Measurements from ENCODE around the gene FBXW5. TPM values are rescaled to one million over a fixed set of nuclear protein-coding genes. Genes with fewer than 3 reads are reported as not detected.

FBXW5 gene
- total and polyA plus RNA-seq, 2 donors (not counting 3 experiments of a cell fraction or from before 2014, with no cell fraction given): 97.3 to 151 TPM

DNA sequence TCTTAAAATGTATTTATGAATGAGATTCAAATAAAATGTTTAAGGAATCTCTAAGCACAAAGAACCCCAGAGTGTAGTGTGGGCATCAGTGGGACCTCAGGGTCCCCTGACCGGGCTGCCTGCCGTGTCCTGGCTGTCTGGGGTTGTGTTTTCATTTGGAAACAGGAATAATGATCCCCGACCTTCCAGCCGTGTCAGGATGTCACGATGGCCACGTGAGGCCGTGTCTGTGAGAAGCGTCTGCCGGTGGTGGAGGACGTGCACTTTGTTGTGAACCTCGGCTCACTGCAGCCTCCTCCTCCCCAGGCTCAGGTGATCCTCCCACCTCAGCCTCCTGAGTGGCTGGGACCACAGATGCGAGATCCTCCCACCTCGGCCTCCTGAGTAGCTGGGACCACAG lies 53.9 kb downstream of the FBXW5 start:
- Histone ChIP-seq H3K4me1 (ENCODE audit: control insufficient read depth, extremely low read depth, insufficient read depth, low read length) (peaks cover 7% of the 10 kb centered on the region), H3K27me3 (ENCODE audit: control insufficient read depth in 2 of 2, insufficient read depth in 2 of 2, low read length in 2 of 2) (no peaks in the 10 kb centered on the region), H2AFZ (ENCODE audit: low read depth, low read length) (no peak overlapping the region), H3K9me3 (replicated peaks; ENCODE audit: control insufficient read depth, insufficient read depth, low read length) (no peaks in the 10 kb centered on the region), H4K20me1 (replicated peaks; ENCODE audit: control insufficient read depth, extremely low read depth, insufficient read depth, low read length) (no peaks in the 10 kb centered on the region), H3K9ac (replicated peaks; ENCODE audit: extremely low read depth, insufficient read depth, low read length) (no peak overlapping the region), H3K4me3 (replicated peaks in 1 of 3; ENCODE audit: insufficient read depth in 1 of 3, low read depth in 1 of 3, low read length in 3 of 3) (no peak overlapping the region), H3K27ac (ENCODE audit: insufficient read depth, low read depth, low read length) (no peak overlapping the region), H3K9me1 (replicated peaks; ENCODE audit: control insufficient read depth, extremely low read depth, insufficient read depth, low read length) (no peaks in the 10 kb centered on the region), H3K4me2 (ENCODE audit: insufficient read depth, low read length) (no peak overlapping the region), H3K36me3 (ENCODE audit: control insufficient read depth in 2 of 2, extremely low read depth in 1 of 2, insufficient read depth in 2 of 2, low read length in 2 of 2) (peaks cover 0 to 2% of the 10 kb centered on the region in 2 experiments), H3K79me2 (ENCODE audit: control insufficient read depth, insufficient read depth, low read length) (peaks cover 74% of the 10 kb centered on the region)
- ChIA-PET CTCF (no interaction called here), POLR2A (no interaction called here)
- dilution Hi-C loops (cut with MboI; ENCODE audit: extremely low pct_ligation_motif_present, low sequenced_read_pairs) (no loop called here), intact Hi-C loops (cut with micrococcal nuclease) (no loop called here)
- no TSS peak for BruUV-seq (replicated peaks)
- DNase-seq (ENCODE audit: low read depth, low spot score): no peak
- TF ChIP-seq MAX (IDR thresholded peaks at IDR 0.05; ENCODE audit: insufficient read depth, insufficient read length): no peak
- no peak for TF ChIP-seq MYC (IDR thresholded peaks at IDR 0.05; ENCODE audit: low read depth, low read length)
- TF ChIP-seq CTCF (IDR thresholded peaks at IDR 0.05; ENCODE audit: extremely low read depth in 1 of 2, insufficient read depth in 1 of 2, low read depth in 1 of 2, low read length in 2 of 2): no peak
- no peak for TF ChIP-seq POLR2A (IDR thresholded peaks at IDR 0.05; ENCODE audit: low read depth, low read length)
- TF ChIP-seq EZH2 (IDR thresholded peaks at IDR 0.05; ENCODE audit: borderline replicate concordance, low read depth, low read length, severe bottlenecking): no peak
- no peak for TF ChIP-seq GATA2 (IDR thresholded peaks at IDR 0.05; ENCODE audit: insufficient read depth, insufficient read length, low read depth, low read length)
- no peak for TF ChIP-seq FOS (IDR thresholded peaks at IDR 0.05; ENCODE audit: borderline replicate concordance, insufficient read depth, low read length)
- FAIRE-seq: no peak

Other genes with a start within 250 kb of the FBXW5 start
Only the 30 nearest of the 32 such genes appear.
- gene DIPK1B, start 232.2 kb downstream of the FBXW5 start, total RNA-seq: 242 and 253 TPM in 2 replicates
- 441 and 642 TPM in 2 replicates for gene DIPK1B, start 232.2 kb downstream of the FBXW5 start, polyA plus RNA-seq
- gene LCN10, start 201.8 kb downstream of the FBXW5 start, total RNA-seq: not detected in 2 replicates
- not detected in 2 replicates for gene LCN10, start 201.8 kb downstream of the FBXW5 start, polyA plus RNA-seq
- not detected in 2 replicates for gene LCN6, start 196.2 kb downstream of the FBXW5 start, total RNA-seq
- 0.17 TPM in 1 of 2 replicates, not detected in the other for gene LCN6, start 196.2 kb downstream of the FBXW5 start, polyA plus RNA-seq
- gene LCN8, start 186.5 kb downstream of the FBXW5 start, total RNA-seq: not detected in 2 replicates
- gene LCN8, start 186.5 kb downstream of the FBXW5 start, polyA plus RNA-seq: not detected in 2 replicates
- gene LCN15, start 180.2 kb downstream of the FBXW5 start, total RNA-seq: not detected in 2 replicates
- not detected in 2 replicates for gene LCN15, start 180.2 kb downstream of the FBXW5 start, polyA plus RNA-seq
- gene TMEM141, start 153.4 kb downstream of the FBXW5 start, total RNA-seq: 43.2 and 44.9 TPM in 2 replicates
- gene TMEM141, start 153.4 kb downstream of the FBXW5 start, polyA plus RNA-seq: 129 and 146 TPM in 2 replicates
- 0.37 TPM in 1 of 2 replicates, not detected in the other for gene CCDC183, start 148.4 kb downstream of the FBXW5 start, total RNA-seq
- gene CCDC183, start 148.4 kb downstream of the FBXW5 start, polyA plus RNA-seq: 0.50 and 0.60 TPM in 2 replicates
- gene RABL6, start 136.8 kb downstream of the FBXW5 start, total RNA-seq: 112 TPM in 2 replicates
- gene RABL6, start 136.8 kb downstream of the FBXW5 start, polyA plus RNA-seq: 60.8 and 61.3 TPM in 2 replicates
- gene AJM1, start 102.3 kb downstream of the FBXW5 start, total RNA-seq: 1.3 and 1.7 TPM in 2 replicates
- gene AJM1, start 102.3 kb downstream of the FBXW5 start, polyA plus RNA-seq: 0.30 and 0.32 TPM in 2 replicates
- 139 and 165 TPM in 2 replicates for gene PHPT1, start 95.3 kb downstream of the FBXW5 start, total RNA-seq
- gene PHPT1, start 95.3 kb downstream of the FBXW5 start, polyA plus RNA-seq: 319 and 376 TPM in 2 replicates
- gene MAMDC4, start 92.4 kb downstream of the FBXW5 start, total RNA-seq: 7.2 and 7.7 TPM in 2 replicates
- 3.6 and 4.7 TPM in 2 replicates for gene MAMDC4, start 92.4 kb downstream of the FBXW5 start, polyA plus RNA-seq
- 356 and 388 TPM in 2 replicates for gene EDF1, start 78.4 kb downstream of the FBXW5 start, total RNA-seq
- gene EDF1, start 78.4 kb downstream of the FBXW5 start, polyA plus RNA-seq: 411 and 478 TPM in 2 replicates
- gene TRAF2, start 58.2 kb downstream of the FBXW5 start, total RNA-seq: 21.5 and 23.1 TPM in 2 replicates
- gene TRAF2, start 58.2 kb downstream of the FBXW5 start, polyA plus RNA-seq: 10.3 and 10.9 TPM in 2 replicates
- 1.4 and 1.9 TPM in 2 replicates for gene C8G, start 505 bp upstream of the FBXW5 start, total RNA-seq
- gene C8G, start 505 bp upstream of the FBXW5 start, polyA plus RNA-seq: 0.47 and 0.70 TPM in 2 replicates
- 0.35 TPM in 1 of 2 replicates, not detected in the other for gene LCN12, start 7.5 kb upstream of the FBXW5 start, total RNA-seq
- 0.52 and 0.62 TPM in 2 replicates for gene LCN12, start 7.5 kb upstream of the FBXW5 start, polyA plus RNA-seq
- not detected in 2 replicates for gene PTGDS, start 32.8 kb upstream of the FBXW5 start, total RNA-seq
- gene PTGDS, start 32.8 kb upstream of the FBXW5 start, polyA plus RNA-seq: not detected in 2 replicates
- not detected in 2 replicates for gene LCNL1, start 38.3 kb upstream of the FBXW5 start, total RNA-seq
- not detected in 2 replicates for gene LCNL1, start 38.3 kb upstream of the FBXW5 start, polyA plus RNA-seq
- 35.0 and 38.7 TPM in 2 replicates for gene PAXX, start 47.7 kb upstream of the FBXW5 start, total RNA-seq
- gene PAXX, start 47.7 kb upstream of the FBXW5 start, polyA plus RNA-seq: 34.0 and 49.9 TPM in 2 replicates
- gene CLIC3, start 51.8 kb upstream of the FBXW5 start, total RNA-seq: not detected in 2 replicates
- gene CLIC3, start 51.8 kb upstream of the FBXW5 start, polyA plus RNA-seq: 2.3 and 4.1 TPM in 2 replicates
- 20.0 and 23.4 TPM in 2 replicates for gene ABCA2, start 83.5 kb upstream of the FBXW5 start, total RNA-seq
- gene ABCA2, start 83.5 kb upstream of the FBXW5 start, polyA plus RNA-seq: 29.1 and 41.2 TPM in 2 replicates
- gene FUT7, start 87.3 kb upstream of the FBXW5 start, total RNA-seq: not detected in 2 replicates
- gene FUT7, start 87.3 kb upstream of the FBXW5 start, polyA plus RNA-seq: not detected in 2 replicates
- gene NPDC1, start 101.4 kb upstream of the FBXW5 start, total RNA-seq: 157 and 181 TPM in 2 replicates
- gene NPDC1, start 101.4 kb upstream of the FBXW5 start, polyA plus RNA-seq: 115 and 144 TPM in 2 replicates
- not detected in 2 replicates for gene ENTPD2, start 109.3 kb upstream of the FBXW5 start, total RNA-seq
- 0.03 TPM in 1 of 2 replicates, not detected in the other for gene ENTPD2, start 109.3 kb upstream of the FBXW5 start, polyA plus RNA-seq
- gene SAPCD2, start 125.8 kb upstream of the FBXW5 start, total RNA-seq: 24.3 and 27.8 TPM in 2 replicates
- gene SAPCD2, start 125.8 kb upstream of the FBXW5 start, polyA plus RNA-seq: 11.5 and 13.2 TPM in 2 replicates
- gene UAP1L1, start 132.8 kb upstream of the FBXW5 start, total RNA-seq: 38.1 and 41.7 TPM in 2 replicates
- gene UAP1L1, start 132.8 kb upstream of the FBXW5 start, polyA plus RNA-seq: 26.0 and 31.0 TPM in 2 replicates
- 67.7 and 75.3 TPM in 2 replicates for gene MAN1B1, start 142.2 kb upstream of the FBXW5 start, total RNA-seq
- 81.0 and 83.3 TPM in 2 replicates for gene MAN1B1, start 142.2 kb upstream of the FBXW5 start, polyA plus RNA-seq
- 118 and 149 TPM in 2 replicates for gene DPP7, start 170.0 kb upstream of the FBXW5 start, total RNA-seq
- 200 and 247 TPM in 2 replicates for gene DPP7, start 170.0 kb upstream of the FBXW5 start, polyA plus RNA-seq
- not detected in 2 replicates for gene GRIN1, start 194.4 kb upstream of the FBXW5 start, total RNA-seq
- gene GRIN1, start 194.4 kb upstream of the FBXW5 start, polyA plus RNA-seq: not detected in 2 replicates
- gene LRRC26, start 225.3 kb upstream of the FBXW5 start, total RNA-seq: not detected in 2 replicates
- gene LRRC26, start 225.3 kb upstream of the FBXW5 start, polyA plus RNA-seq: 0.08 TPM in 1 of 2 replicates, not detected in the other
- not detected in 2 replicates for gene TMEM210, start 227.3 kb upstream of the FBXW5 start, total RNA-seq
- gene TMEM210, start 227.3 kb upstream of the FBXW5 start, polyA plus RNA-seq: not detected in 2 replicates

All from endothelial cell of umbilical vein (primary cell).